Measurements from ENCODE around the gene HPD. TPM values are rescaled to one million over a fixed set of nuclear protein-coding genes. Genes with fewer than 3 reads are reported as not detected.
"Not testable (repeated sequence)": the region's sequence is repeated elsewhere in the genome, so short reads cannot be mapped to it uniquely, and the experiment has no call there.

HPD gene
- total RNA-seq, result not detected

DNA sequence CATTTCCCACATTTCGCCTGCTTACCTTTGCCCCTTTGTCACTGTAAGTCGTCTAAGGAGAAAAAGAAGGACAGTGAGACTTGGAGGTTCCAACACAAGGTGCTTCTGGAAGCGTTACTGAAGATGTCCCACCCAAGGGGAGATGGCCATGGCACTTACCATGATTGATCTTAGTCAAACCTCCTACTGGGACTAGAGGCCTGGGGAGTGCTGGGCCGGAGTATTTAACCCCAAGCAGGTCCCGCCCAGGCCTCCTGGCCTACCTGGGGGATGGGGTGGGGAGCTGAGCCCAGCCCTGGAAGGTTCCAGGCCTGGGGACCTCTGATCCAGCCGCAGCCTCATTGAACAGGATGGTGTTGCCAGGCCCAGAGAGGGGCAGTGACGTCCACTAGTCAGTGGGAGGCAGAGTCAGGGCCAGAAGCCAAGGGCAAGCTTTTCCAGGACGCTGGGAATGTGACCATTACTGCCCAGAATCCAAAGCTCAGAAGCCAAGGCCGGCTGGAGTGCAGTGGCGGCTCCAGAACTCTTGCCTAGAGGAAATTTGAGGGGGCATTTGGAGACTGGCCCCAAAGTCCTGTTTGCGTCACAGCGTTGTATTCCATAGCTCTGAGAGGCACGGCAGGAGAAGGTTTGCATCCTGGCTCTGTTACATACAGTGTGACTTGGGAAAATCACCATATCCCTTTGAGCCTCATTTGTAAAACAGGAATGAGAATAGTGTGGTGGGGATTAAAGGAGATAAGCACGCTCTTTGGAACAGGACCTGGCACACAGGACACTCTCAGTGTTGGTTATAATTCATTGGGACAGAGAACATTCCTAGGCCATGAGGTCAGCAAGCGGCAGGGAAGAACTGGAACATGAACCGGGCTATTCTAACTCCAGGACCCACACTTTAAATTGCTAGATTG, at the start of gene HPD:
TSS of gene HPD (minus strand) at position 198 of the 911 bp plus-strand sequence. CDS start at position 162, 36 bp downstream.
- Mint-ChIP-seq H3K36me3 (ENCODE audit: low read depth) (no peaks in the 10 kb centered on the region), H3K4me3 (no peak within 1 kb of the TSS), H3K9me3 (no peaks in the 10 kb centered on the region), H3K4me1 (peaks cover 2% of the 10 kb centered on the region), H3K27ac (no peak within 1 kb of the TSS), H3K27me3 (no peaks in the 10 kb centered on the region)
- DNase-seq, result no peak
- ChIA-PET POLR2A (no interaction called here), CTCF (no interaction called here)

DNA sequence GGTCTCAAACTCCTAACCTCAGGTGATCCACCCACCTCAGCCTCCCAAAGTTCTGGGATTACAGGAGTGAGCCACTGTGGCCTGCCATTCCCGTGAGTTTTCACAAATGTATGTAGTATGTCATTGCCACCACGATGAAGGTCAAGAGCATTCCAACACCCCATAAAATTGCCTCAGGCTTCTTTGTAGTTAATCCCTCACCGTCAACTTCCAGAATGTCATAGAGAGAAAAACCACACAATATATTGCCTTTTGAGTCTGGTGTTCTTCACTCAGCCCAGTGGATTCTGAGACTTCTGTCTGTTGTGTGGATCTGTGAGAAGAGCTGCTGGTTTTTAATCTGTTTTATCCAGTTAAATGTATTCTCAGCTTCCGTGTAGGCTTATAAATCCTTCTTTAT, 47.1 kb upstream of the HPD start:
- no peak overlapping the region for H3K4me3 Mint-ChIP-seq
- peaks cover 53% of the 10 kb centered on the region for H3K36me3 Mint-ChIP-seq (ENCODE audit: low read depth)
- H3K9me3 Mint-ChIP-seq, result no peaks in the 10 kb centered on the region
- POLR2A ChIA-PET, result no interaction called here
- no peak overlapping the region for H3K27ac Mint-ChIP-seq
- no peak for DNase-seq
- peaks cover 2% of the 10 kb centered on the region for H3K4me1 Mint-ChIP-seq
- CTCF ChIA-PET, result interaction anchor here (1.7 kb wide), 1 partner anchor 13 kb away, joined by 8 read pairs; the partner anchor contains the start of gene CFAP251
- no peaks in the 10 kb centered on the region for H3K27me3 Mint-ChIP-seq

DNA sequence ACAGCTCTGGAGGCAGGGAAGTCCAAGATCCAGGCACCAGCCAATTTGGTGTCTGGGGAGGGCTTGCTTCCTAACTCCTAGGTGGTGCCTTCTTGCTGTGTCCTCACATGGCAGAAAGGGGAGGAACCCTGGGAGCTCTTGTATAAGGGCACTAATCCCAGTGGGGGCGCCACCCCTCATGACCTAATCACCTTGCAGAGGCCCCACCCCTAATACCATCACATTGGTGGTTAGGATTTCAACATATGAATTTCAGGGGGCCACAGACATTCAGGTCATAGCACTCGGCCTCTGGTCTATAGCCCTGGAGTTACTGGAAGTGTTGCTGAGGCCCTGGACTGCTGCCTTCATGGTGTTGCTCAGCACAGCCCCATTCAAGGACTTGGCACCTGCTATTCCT, 44.5 kb upstream of the HPD start:
- Mint-ChIP-seq H3K4me3 (no peak overlapping the region), H3K36me3 (ENCODE audit: low read depth) (peaks cover 48% of the 10 kb centered on the region), H3K9me3 (no peaks in the 10 kb centered on the region), H3K27ac (no peak overlapping the region), H3K4me1 (no peaks in the 10 kb centered on the region), H3K27me3 (no peaks in the 10 kb centered on the region)
- ChIA-PET CTCF (interaction anchor here (0.5 to 1.6 kb wide), 2 partner anchors 11 to 15 kb away, joined by 3 to 4 read pairs; partner anchors contain the start of gene CFAP251), POLR2A (no interaction called here)
- DNase-seq, result no peak

DNA sequence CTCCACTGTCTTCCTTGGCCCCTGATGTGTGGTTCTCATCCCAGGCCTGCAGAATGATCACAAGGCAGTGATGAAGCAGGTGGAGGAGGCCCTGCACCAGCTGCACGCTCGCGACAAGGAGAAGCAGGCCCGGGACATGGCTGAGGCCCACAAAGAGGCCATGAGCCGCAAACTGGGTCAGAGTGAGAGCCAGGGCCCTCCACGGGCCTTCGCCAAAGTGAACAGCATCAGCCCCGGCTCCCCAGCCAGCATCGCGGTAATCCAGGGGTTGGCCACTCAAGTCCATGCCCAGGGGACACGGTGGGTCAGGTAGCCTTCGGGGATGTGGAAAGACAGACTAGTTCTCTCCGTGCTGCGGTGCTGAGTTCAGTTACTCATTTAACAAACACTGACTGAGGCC, 40.9 kb upstream of the HPD start:
- DNase-seq, result no peak
- H3K27me3 Mint-ChIP-seq, result no peaks in the 10 kb centered on the region
- H3K4me1 Mint-ChIP-seq, result peaks cover 6% of the 10 kb centered on the region
- ChIA-PET POLR2A (no interaction called here), CTCF (no interaction called here)
- H3K36me3 Mint-ChIP-seq (ENCODE audit: low read depth), result peaks cover 47% of the 10 kb centered on the region
- no peaks in the 10 kb centered on the region for H3K9me3 Mint-ChIP-seq
- no peak overlapping the region for H3K4me3 Mint-ChIP-seq
- H3K27ac Mint-ChIP-seq, result no peak overlapping the region

DNA sequence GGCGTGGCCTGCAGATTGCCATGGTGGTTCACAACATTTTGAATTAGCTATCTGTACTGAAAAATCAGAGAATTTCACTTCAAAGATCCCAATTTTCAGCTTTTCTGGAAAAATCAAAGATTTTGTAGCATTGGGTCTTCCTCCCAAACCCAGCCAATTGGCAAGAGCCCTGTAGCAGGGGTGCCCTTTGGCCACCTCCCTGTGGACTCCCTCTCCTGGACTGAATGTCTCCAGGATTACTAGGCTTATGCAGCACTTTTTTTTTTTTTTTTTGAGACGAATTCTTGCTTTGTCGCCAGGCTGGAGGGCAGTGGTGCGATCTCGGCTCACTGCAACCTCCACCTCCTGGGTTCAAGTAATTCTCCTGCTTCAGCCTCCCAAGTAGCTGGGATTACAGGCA, 39.6 kb upstream of the HPD start:
- Mint-ChIP-seq H3K36me3 (ENCODE audit: low read depth) (peaks cover 49% of the 10 kb centered on the region), H3K27ac (no peak overlapping the region), H3K4me3 (no peak overlapping the region), H3K27me3 (no peaks in the 10 kb centered on the region), H3K4me1 (peaks cover 19% of the 10 kb centered on the region), H3K9me3 (no peaks in the 10 kb centered on the region)
- POLR2A ChIA-PET, result no interaction called here
- CTCF ChIA-PET, result interaction anchor here (1.4 kb wide), 1 partner anchor 20 kb away, joined by 3 read pairs; the partner anchor contains the start of gene CFAP251
- no peak for DNase-seq

DNA sequence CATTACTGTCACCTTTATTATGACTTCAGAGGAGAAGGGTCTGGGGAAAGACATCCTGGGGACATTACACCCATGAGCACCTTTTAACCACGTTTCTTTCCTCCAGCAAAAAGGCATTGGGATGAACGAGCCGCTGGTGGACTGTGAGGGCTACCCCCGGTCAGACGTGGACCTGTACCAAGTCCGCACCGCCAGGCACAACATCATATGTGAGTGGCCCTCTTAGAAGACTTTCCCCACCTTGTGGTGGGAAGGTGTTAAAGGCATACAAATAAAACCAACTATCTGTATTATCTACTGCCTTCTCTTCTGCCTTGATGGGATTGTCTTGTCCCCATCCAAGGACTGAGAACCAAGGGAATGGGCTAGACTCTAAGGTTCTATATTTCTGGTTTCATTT, 36.0 kb upstream of the HPD start:
- POLR2A ChIA-PET, result no interaction called here
- no peak overlapping the region for H3K4me3 Mint-ChIP-seq
- no peak for DNase-seq

DNA sequence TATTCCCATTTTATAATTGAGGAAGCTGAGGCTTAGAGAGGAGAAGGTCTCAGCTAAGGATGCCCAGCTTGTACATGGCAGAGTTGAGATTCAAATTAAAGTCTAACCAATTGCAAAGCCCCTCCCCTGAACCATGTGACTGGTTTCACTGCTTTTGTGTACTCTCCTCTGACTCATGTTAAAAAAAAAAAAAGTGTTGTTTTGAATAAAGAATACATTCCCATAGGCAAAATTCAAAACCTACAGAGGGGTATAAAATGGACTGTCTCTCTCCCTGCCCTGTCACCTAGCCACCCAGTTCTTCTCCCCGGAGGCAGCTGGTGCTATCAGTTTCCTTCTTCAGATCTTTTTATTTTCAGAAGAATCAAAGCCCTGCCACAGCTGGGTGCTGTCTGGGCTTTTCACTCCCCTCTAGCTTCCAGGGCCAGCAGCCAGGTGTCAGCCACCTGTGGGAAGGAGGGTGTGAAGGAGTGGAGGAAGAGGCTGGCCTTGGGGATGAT, 35.4 kb upstream of the HPD start:
- no peaks in the 10 kb centered on the region for H3K27me3 Mint-ChIP-seq
- peaks cover 45% of the 10 kb centered on the region for H3K4me1 Mint-ChIP-seq
- H3K36me3 Mint-ChIP-seq (ENCODE audit: low read depth), result peaks cover 36% of the 10 kb centered on the region
- H3K9me3 Mint-ChIP-seq, result no peaks in the 10 kb centered on the region
- POLR2A ChIA-PET, result no interaction called here
- no peak for DNase-seq
- CTCF ChIA-PET, result interaction anchor here (0.6 to 4.7 kb wide), 4 partner anchors 24 to 1271 kb away, joined by 3 to 45 read pairs (median 6); partner anchors contain the start of genes CFAP251 and RHOF
- H3K27ac Mint-ChIP-seq, result peak overlapping the region; percentile 74
- no peak overlapping the region for H3K4me3 Mint-ChIP-seq

More for the DNA sequence above, 36.0 kb upstream of the HPD start:
- Mint-ChIP-seq H3K4me1 (peaks cover 39% of the 10 kb centered on the region), H3K27me3 (no peaks in the 10 kb centered on the region), H3K36me3 (ENCODE audit: low read depth) (peaks cover 39% of the 10 kb centered on the region), H3K9me3 (no peaks in the 10 kb centered on the region), H3K27ac (peak overlapping the region; percentile 74)
- CTCF ChIA-PET, result interaction anchor here (4.7 kb wide), 1 partner anchor 100 kb away, joined by 45 read pairs; the partner anchor contains the start of gene RHOF

DNA sequence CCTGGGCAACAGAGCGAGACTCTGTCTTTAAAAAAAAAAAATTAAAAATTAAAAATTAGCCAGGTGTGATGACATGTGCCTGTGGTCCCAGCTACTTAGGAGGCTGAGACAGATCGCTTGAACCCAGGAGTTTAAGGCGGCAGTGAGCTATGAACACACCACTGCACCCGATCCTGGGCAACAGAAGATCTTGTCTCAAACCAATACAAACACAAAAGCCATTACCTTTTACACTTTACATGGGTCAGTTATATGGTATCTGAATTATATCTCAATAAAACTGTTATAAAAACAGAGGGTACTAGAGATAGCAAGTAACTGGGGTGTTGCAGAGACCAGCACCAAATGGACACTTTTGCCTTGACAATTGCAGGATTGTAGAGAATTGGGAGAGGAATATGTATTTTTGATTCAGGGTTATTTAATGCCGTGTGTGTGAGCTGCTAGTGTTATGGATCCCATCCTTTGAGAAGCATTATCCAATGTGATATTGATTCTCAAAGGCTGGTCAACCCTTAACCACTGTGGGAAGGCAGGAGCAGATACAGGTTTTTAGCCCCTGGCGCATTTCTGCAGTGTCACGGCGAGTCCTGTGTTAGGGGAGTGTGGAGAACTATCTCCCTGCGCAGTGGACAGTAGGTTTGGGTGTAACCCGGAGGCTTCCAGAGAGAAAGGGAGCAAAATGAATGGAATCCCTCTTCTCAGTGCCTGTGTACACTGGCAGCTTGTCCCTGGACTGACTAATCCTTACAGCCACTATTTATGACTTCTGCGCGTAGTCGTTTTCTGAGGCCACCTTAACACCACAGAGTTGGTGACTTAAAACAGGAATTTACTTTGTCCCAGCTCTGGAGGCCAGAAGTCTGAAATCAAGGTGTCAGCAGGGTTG, 34.3 kb upstream of the HPD start:
- Mint-ChIP-seq H3K4me1 (peaks cover 54% of the 10 kb centered on the region), H3K36me3 (ENCODE audit: low read depth) (peaks cover 34% of the 10 kb centered on the region), H3K27ac (no peak overlapping the region), H3K27me3 (no peaks in the 10 kb centered on the region), H3K4me3 (no peak overlapping the region), H3K9me3 (no peaks in the 10 kb centered on the region)
- POLR2A ChIA-PET, result interaction anchor here (1.4 kb wide), 1 partner anchor 89 kb away, joined by 3 read pairs; the partner anchor contains the start of gene SETD1B
- DNase-seq, result no peak
- CTCF ChIA-PET, result interaction anchor here (0.6 to 4.7 kb wide), 6 partner anchors 26 to 188 kb away, joined by 3 to 45 read pairs (median 6); partner anchors contain the start of genes CFAP251 and RHOF

DNA sequence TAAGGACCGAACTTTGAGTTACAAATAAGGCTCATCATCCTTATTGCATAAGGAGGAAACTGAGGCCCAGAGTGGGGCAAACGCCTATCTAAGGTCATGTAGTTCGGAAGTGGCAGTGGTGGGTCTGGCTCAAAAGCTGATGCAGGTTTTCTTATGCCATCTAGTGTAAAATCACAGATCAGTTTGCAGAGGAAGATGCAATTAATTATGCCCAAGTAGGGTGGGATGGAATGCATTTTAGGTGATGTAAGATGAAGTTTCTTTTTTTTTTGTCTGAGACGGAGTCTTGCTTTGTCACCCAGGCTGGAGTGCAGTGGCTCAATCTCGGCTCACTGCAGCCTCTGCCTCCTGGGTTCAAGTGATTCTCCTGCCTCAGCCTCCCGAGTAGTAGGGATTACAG, 31.0 kb upstream of the HPD start:
- H3K4me3 Mint-ChIP-seq, result peak overlapping the region; percentile 96
- not testable (repeated sequence) for DNase-seq, H3K9me3 Mint-ChIP-seq, H3K27me3 Mint-ChIP-seq
- peaks cover 20% of the 10 kb centered on the region for H3K36me3 Mint-ChIP-seq (ENCODE audit: low read depth)
- H3K4me1 Mint-ChIP-seq, result peaks cover 54% of the 10 kb centered on the region
- CTCF ChIA-PET, result interaction anchor here (2.1 to 5.1 kb wide), 5 partner anchors 29 to 203 kb away, joined by 8 to 83 read pairs (median 14); partner anchors contain the start of genes CFAP251 and RHOF
- POLR2A ChIA-PET, result interaction anchor here (0.6 to 3.3 kb wide), 7 partner anchors 84 to 195 kb away, joined by 3 to 43 read pairs (median 4); partner anchors contain the start of genes RHOF and SETD1B
- H3K27ac Mint-ChIP-seq, result peak overlapping the region; percentile 99

DNA sequence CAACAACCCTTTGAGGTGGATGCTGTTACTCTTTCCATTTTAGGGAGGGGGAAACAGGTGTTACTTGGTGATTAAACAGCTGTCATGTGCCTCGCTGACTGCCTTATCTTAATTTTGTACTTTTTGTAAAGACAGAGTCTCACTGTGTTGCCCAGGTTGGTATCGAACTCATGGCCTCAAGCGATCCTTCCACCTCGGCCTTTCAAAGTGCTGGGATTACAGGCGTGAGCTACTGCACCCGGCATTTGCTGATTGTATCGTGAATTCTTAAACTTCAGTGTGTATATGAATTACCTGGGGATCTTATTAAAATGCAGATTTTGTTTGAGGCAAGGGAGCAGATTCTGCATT, 30.6 kb upstream of the HPD start:
- peaks cover 19% of the 10 kb centered on the region for H3K36me3 Mint-ChIP-seq (ENCODE audit: low read depth)
- ChIA-PET CTCF (interaction anchor here (1.8 to 5.1 kb wide), 6 partner anchors 19 to 203 kb away, joined by 6 to 83 read pairs (median 13); partner anchors contain the start of genes CFAP251 and RHOF), POLR2A (interaction anchor here (0.6 to 3.3 kb wide), 12 partner anchors 9 to 195 kb away, joined by 3 to 43 read pairs (median 4); partner anchors contain the start of genes CFAP251, RHOF and SETD1B)

DNA sequence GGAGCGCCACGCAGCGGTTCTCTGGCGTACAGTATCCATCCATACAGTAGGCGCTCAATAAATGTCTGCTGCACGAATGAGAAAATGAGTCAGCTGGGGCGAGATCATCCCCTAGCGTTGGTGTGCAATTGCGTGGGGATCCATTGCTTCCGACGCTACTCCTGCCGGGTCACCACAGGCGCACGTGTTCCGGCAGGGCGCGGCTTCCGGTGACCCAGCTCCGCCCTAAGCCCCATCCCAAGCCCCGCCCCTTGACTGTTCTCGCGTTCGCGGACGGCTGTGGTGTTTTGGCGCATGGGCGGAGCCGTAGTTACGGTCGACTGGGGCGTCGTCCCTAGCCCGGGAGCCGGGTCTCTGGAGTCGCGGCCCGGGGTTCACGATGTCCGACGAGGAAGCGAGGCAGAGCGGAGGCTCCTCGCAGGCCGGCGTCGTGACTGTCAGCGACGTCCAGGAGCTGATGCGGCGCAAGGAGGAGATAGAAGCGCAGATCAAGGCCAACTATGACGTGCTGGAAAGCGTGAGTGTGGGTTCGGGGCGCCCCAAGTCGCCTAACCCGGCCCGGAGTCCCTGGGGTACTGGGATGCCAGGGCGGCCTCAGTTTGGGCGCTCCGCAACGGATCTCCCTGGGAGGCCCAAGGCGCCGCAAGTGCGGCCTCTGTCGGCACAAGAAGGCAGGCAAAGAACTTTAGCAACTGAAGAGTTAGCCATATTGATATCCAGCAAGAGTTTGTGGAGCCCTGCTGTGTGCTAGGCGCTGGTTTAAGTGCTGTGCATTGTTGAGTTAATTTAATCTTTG, 30.0 kb upstream of the HPD start, which contains the start of gene PSMD9:
TSS of gene PSMD9 (plus strand) at position 313 of the 796 bp plus-strand sequence. CDS start at position 380, 67 bp downstream.
- Mint-ChIP-seq H3K9me3 (no peaks in the 10 kb centered on the region), H3K36me3 (ENCODE audit: low read depth) (peaks cover 13% of the 10 kb centered on the region), H3K4me3 (peak within 1 kb of the TSS; percentile 96), H3K27me3 (no peaks in the 10 kb centered on the region), H3K4me1 (peaks cover 45% of the 10 kb centered on the region), H3K27ac (peak within 1 kb of the TSS; percentile 99)
- ChIA-PET CTCF (interaction anchor here (0.6 to 5.1 kb wide), 26 partner anchors 9 to 202 kb away, joined by 3 to 83 read pairs (median 4); partner anchors contain the start of genes CFAP251, RHOF and TMEM120B), POLR2A (interaction anchor here (0.9 to 3.3 kb wide), 16 partner anchors 9 to 638 kb away, joined by 3 to 43 read pairs (median 4); partner anchors contain the start of genes CFAP251, KNTC1, RHOF and RSRC2)
- DNase-seq, result peak; percentile 99

More for the DNA sequence above, 30.6 kb upstream of the HPD start:
- peak overlapping the region; percentile 96 for H3K4me3 Mint-ChIP-seq
- H3K27me3 Mint-ChIP-seq, result no peaks in the 10 kb centered on the region
- peaks cover 50% of the 10 kb centered on the region for H3K4me1 Mint-ChIP-seq
- peak overlapping the region; percentile 99 for H3K27ac Mint-ChIP-seq
- H3K9me3 Mint-ChIP-seq, result no peaks in the 10 kb centered on the region
- no peak for DNase-seq
